CD4-positive, alpha-beta T cell (primary cell): Measurements from ENCODE around the gene MYT1. TPM values are rescaled to one million over a fixed set of nuclear protein-coding genes. Genes with fewer than 3 reads are reported as not detected.

Source experiments
- ATAC-seq: fragments of 200-7000 bp; cut with Tn5 transposase; one replicate; pipeline ENCODE4 v1.10.0; 2022; ENCODE audit warnings: mild to moderate bottlenecking; ENCODE audit not compliant: poor library complexity
- CTCF ChIA-PET: fragments of 350-600 bp; sonication (Branson Sonifier 250); formaldehyde crosslinking; loops from one replicate; lab custom pipeline; 2021; ENCODE audit warnings: antibody characterized with exemption, inconsistent platforms; lab: Charles Lee
- POLR2A ChIA-PET: fragments of 350-600 bp; sonication (Branson Sonifier 250); formaldehyde crosslinking; loops from one replicate; lab custom pipeline; 2021; ENCODE audit warnings: antibody characterized with exemption, inconsistent platforms; lab: Charles Lee
- DNase-seq, 14 experiments: peaks; one replicate each; pipeline ENCODE4 v3.0.0-alpha.2; 2013 to 2020; ENCODE audit warnings: mixed read lengths in 2 of 14
- H3K27ac ChIP-seq, 2 donors: one replicate each; pipeline versions ENCODE4 v1.5.1 to v1.7.0; 2013; ENCODE audit warnings: low read length in 2 of 2, low read depth in 1 of 2, mild to moderate bottlenecking in 1 of 2
- H3K27me3 ChIP-seq, 2 experiments: 1 replicate in 1 of 2; 2 replicates in 1 of 2; pipeline versions ENCODE4 v1.6.1 to v1.7.0; 2013; ENCODE audit warnings: low read length in 2 of 2, control low read depth in 1 of 2, mild to moderate bottlenecking in 1 of 2, moderate library complexity in 1 of 2; ENCODE audit not compliant: insufficient read depth in 2 of 2, control insufficient read depth in 1 of 2
- H3K36me3 ChIP-seq: one replicate; pipeline ENCODE4 v1.6.1; 2013; ENCODE audit warnings: low read length, control low read depth; ENCODE audit not compliant: insufficient read depth
- H3K4me1 ChIP-seq: one replicate; pipeline ENCODE4 v1.6.1; 2013; ENCODE audit warnings: low read length, control low read depth; ENCODE audit not compliant: insufficient read depth
- H3K4me3 ChIP-seq: one replicate; pipeline ENCODE4 v1.5.1; 2013; ENCODE audit warnings: mild to moderate bottlenecking, low read length, moderate library complexity
- H3K9me3 ChIP-seq, 2 experiments: 1 replicate in 1 of 2; 2 replicates in 1 of 2; pipeline versions ENCODE4 v1.6.1 to v1.7.0; 2013; ENCODE audit warnings: low read length in 2 of 2, mild to moderate bottlenecking in 2 of 2, control low read depth in 1 of 2, moderate library complexity in 1 of 2; ENCODE audit not compliant: control insufficient read depth in 1 of 2, insufficient read depth in 1 of 2
- H3K27ac Mint-ChIP-seq: one replicate; pipeline ENCODE4 v1.8.0; 2020; ENCODE audit warnings: mixed read lengths
- H3K27me3 Mint-ChIP-seq: one replicate; pipeline ENCODE4 v1.8.0; 2021; ENCODE audit warnings: mixed read lengths
- H3K36me3 Mint-ChIP-seq: one replicate; pipeline ENCODE4 v1.8.0; 2021; ENCODE audit warnings: low read depth, mixed read lengths
- H3K4me1 Mint-ChIP-seq: one replicate; pipeline ENCODE4 v1.8.0; 2021; ENCODE audit warnings: low read depth, mixed read lengths
- H3K4me3 Mint-ChIP-seq: one replicate; pipeline ENCODE4 v1.8.0; 2020; ENCODE audit warnings: mild to moderate bottlenecking, mixed read lengths
- H3K9me3 Mint-ChIP-seq: one replicate; pipeline ENCODE4 v1.8.0; 2020; ENCODE audit warnings: mixed read lengths
- intact Hi-C, 2 experiments: fragments of 100-400 bp; cut with DNase I in 1 of 2; cut with micrococcal nuclease in 1 of 2; formaldehyde crosslinking; loops; one replicate each; pipeline versions ENCODE4 v1.15.1 to v1.9.0; 2023 to 2025; cut with DNase I, micrococcal nuclease
- total RNA-seq, 174 experiments: library from RNA in 2 of 174; stranded (reverse) in 2 of 174; gene quantifications; one replicate each; pipeline ENCODE4 v1.2.3 and lab custom pipeline; 2021 to 2026
- TF ChIP-seq, protein P1 (sequence below): fragments of 200-600 bp; IDR thresholded peaks from one replicate; pipeline ENCODE4 v1.8.0; 2022; ENCODE audit warnings: antibody characterized with exemption, mild to moderate bottlenecking

The MYT1 gene
- total RNA-seq, 2 experiments from 2014 or later = 1.0 TPM; not detected in 1

DNA sequence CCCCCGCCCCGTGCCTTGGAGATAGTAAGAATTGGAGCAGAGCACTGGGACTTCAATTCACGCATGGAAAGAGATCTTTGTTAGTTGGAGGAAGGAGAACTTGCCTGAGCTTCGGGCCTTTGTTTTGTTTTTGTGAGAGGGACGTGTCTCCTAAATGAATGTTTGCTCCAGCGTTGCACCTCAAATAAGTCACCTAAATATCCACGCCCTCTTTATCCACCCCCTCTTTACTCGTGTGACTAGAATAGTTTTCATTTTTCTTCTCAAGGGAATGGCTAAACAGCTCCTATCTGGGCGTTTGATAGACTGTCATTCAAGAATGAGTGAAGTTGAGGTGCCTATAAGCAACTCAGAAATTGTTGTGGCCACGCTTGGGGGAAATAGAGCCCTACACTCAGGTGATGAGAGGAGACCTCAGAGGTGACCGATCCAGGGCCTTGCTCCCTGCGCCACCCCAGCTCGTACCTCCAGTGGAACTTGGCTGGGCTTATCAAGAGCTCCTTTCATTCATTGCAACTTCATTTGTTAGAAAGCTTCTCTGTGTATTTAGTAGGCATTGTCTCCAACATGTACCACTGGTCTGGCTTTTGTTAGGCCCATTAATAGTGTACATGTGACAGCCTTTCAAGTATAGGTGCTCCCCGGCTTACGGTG lies 92.2 kb downstream of the MYT1 start:
- intact Hi-C loops = loop anchor here in 1 of 2 experiments (5.0 kb wide), 1 partner anchor 599 kb away; the partner anchor contains the start of gene RTEL1
- Histone ChIP-seq H3K36me3 (peaks cover 7% of the 10 kb centered on the region), H3K4me1 (peaks cover 42% of the 10 kb centered on the region), H3K9me3 (no peaks in the 10 kb centered on the region), H3K27ac (peak overlapping the region; percentile 74 to 77), H3K4me3 (peak overlapping the region; percentile 90), H3K27me3 (no peaks in the 10 kb centered on the region)
- H3K9me3 Mint-ChIP-seq = no peaks in the 10 kb centered on the region
- peaks cover 25% of the 10 kb centered on the region for H3K36me3 Mint-ChIP-seq
- peak overlapping the region; percentile 94 for H3K27ac Mint-ChIP-seq
- peaks cover 5% of the 10 kb centered on the region for H3K27me3 Mint-ChIP-seq
- peak in 2 of 14 experiments; percentile 9 to 26 for DNase-seq
- POLR2A ChIA-PET = interaction anchor here (0.7 to 2.0 kb wide), 10 partner anchors 11 to 1153 kb away, joined by 3 to 8 read pairs (median 4); partner anchors contain the start of genes OPRL1, PPDPF and RGS19
- peaks cover 62% of the 10 kb centered on the region for H3K4me1 Mint-ChIP-seq
- no peak for ATAC-seq
- H3K4me3 Mint-ChIP-seq = peak overlapping the region; percentile 94
- CTCF ChIA-PET = interaction anchor here (6.2 kb wide), 1 partner anchor 29 kb away, joined by 31 read pairs; no protein-coding TSS in a partner anchor
- TF ChIP-seq, protein P1, sequence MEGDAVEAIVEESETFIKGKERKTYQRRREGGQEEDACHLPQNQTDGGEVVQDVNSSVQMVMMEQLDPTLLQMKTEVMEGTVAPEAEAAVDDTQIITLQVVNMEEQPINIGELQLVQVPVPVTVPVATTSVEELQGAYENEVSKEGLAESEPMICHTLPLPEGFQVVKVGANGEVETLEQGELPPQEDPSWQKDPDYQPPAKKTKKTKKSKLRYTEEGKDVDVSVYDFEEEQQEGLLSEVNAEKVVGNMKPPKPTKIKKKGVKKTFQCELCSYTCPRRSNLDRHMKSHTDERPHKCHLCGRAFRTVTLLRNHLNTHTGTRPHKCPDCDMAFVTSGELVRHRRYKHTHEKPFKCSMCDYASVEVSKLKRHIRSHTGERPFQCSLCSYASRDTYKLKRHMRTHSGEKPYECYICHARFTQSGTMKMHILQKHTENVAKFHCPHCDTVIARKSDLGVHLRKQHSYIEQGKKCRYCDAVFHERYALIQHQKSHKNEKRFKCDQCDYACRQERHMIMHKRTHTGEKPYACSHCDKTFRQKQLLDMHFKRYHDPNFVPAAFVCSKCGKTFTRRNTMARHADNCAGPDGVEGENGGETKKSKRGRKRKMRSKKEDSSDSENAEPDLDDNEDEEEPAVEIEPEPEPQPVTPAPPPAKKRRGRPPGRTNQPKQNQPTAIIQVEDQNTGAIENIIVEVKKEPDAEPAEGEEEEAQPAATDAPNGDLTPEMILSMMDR = no peak

DNA sequence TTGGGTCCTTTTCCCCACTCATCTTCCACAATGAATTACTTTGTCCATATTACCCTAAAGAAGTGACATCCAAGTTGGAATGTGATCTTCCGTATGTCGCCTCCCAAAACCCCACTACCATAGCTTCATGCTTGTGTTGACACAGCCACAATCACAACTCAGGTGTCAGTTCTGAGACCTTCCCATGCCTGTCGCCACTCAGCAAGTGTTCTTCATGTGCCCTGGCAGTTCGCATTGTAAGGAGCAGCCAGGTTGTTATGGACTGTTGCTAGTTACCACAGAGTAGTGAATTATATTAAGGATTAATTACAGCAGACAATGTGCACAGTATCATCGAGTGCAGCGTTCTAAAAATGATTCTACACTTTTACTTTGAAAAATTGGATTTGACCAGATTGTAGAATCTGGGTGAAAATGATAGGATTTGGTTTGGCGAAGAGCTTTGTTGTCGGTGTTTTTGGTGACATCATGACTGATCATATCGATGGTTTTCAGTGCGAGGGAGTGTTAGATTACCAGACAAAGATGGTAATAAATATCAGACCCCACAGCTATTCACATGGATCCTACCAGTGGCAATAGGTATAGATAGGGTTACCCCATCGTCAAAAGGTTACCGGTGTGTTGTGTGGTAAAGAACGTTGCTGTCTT lies 93.0 kb downstream of the MYT1 start:
- no peaks in the 10 kb centered on the region for H3K9me3 ChIP-seq
- TF ChIP-seq, protein P1 = no peak
- Mint-ChIP-seq H3K36me3 (peaks cover 30% of the 10 kb centered on the region), H3K27me3 (peaks cover 5% of the 10 kb centered on the region), H3K9me3 (no peaks in the 10 kb centered on the region), H3K4me1 (peaks cover 70% of the 10 kb centered on the region), H3K4me3 (peak overlapping the region; percentile 94), H3K27ac (peak overlapping the region; percentile 94)
- peaks cover 9% of the 10 kb centered on the region for H3K36me3 ChIP-seq
- no peak overlapping the region for H3K27ac ChIP-seq
- peak overlapping the region; percentile 90 for H3K4me3 ChIP-seq
- intact Hi-C loops = loop anchor here in 1 of 2 experiments (5.0 kb wide), 1 partner anchor 600 kb away; the partner anchor contains the start of gene RTEL1
- DNase-seq = no peak
- no peaks in the 10 kb centered on the region for H3K27me3 ChIP-seq
- ChIA-PET POLR2A (no interaction called here), CTCF (interaction anchor here (6.2 kb wide), 1 partner anchor 29 kb away, joined by 31 read pairs; no protein-coding TSS in a partner anchor)
- ATAC-seq = no peak
- peaks cover 47% of the 10 kb centered on the region for H3K4me1 ChIP-seq

GRCh38 chr20:64258071-64258823 lies 94.0 kb downstream of the MYT1 start:
- no peak for DNase-seq
- ATAC-seq = no peak
- Histone ChIP-seq H3K9me3 (no peaks in the 10 kb centered on the region), H3K4me1 (peaks cover 53% of the 10 kb centered on the region), H3K36me3 (peaks cover 11% of the 10 kb centered on the region), H3K27me3 (no peaks in the 10 kb centered on the region), H3K4me3 (no peak overlapping the region), H3K27ac (no peak overlapping the region)
- H3K27ac Mint-ChIP-seq = peak overlapping the region; percentile 94
- CTCF ChIA-PET = interaction anchor here (6.2 kb wide), 1 partner anchor 28 kb away, joined by 31 read pairs; no protein-coding TSS in a partner anchor
- H3K9me3 Mint-ChIP-seq = no peaks in the 10 kb centered on the region
- POLR2A ChIA-PET = no interaction called here
- peaks cover 2% of the 10 kb centered on the region for H3K27me3 Mint-ChIP-seq
- peak overlapping the region; percentile 94 for H3K4me3 Mint-ChIP-seq
- peaks cover 80% of the 10 kb centered on the region for H3K4me1 Mint-ChIP-seq
- intact Hi-C loops = loop anchor here in 1 of 2 experiments (5.0 kb wide), 1 partner anchor 601 kb away; the partner anchor contains the start of gene RTEL1
- TF ChIP-seq, protein P1 = no peak
- peaks cover 40% of the 10 kb centered on the region for H3K36me3 Mint-ChIP-seq
